ENCODE measurements around the gene L3MBTL3.

GRCh38 chr6:130034378-130035146 lies 16.2 kb downstream of the L3MBTL3 start:
- TF ChIP-seq CTCF (conservative IDR thresholded peaks at IDR 0.05), result no peak
- TF ChIP-seq ZFX (IDR thresholded peaks at IDR 0.05), result no peak
